Measurements from ENCODE around the gene PSMA5.
"Not testable (repeated sequence)": the region's sequence is repeated elsewhere in the genome, so short reads cannot be mapped to it uniquely, and the experiment has no call there.

PSMA5 gene

DNA sequence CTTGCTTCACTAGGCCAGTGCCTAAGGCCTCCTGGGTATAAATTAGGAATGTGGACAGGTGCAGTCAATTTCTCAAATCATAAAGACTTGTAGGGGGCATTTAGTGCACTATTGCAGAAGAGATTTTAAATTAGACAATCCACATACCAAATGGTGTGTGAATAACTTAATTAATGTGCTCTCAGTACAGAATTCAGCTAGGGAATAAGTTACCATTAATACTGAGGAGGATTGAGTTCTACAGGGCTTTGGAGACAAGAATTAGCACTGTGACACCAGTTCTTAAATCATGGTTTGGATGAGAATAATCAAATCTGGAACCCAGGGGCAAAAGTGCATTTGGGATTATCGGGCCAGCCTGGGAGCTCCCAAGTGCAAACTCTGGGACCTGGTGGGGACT is 41.8 kb upstream of the PSMA5 start:
- TF ChIP-seq, protein P1, sequence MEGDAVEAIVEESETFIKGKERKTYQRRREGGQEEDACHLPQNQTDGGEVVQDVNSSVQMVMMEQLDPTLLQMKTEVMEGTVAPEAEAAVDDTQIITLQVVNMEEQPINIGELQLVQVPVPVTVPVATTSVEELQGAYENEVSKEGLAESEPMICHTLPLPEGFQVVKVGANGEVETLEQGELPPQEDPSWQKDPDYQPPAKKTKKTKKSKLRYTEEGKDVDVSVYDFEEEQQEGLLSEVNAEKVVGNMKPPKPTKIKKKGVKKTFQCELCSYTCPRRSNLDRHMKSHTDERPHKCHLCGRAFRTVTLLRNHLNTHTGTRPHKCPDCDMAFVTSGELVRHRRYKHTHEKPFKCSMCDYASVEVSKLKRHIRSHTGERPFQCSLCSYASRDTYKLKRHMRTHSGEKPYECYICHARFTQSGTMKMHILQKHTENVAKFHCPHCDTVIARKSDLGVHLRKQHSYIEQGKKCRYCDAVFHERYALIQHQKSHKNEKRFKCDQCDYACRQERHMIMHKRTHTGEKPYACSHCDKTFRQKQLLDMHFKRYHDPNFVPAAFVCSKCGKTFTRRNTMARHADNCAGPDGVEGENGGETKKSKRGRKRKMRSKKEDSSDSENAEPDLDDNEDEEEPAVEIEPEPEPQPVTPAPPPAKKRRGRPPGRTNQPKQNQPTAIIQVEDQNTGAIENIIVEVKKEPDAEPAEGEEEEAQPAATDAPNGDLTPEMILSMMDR (conservative IDR thresholded peaks at IDR 0.05), result no peak
- no peak overlapping the region for H3K27ac ChIP-seq

DNA sequence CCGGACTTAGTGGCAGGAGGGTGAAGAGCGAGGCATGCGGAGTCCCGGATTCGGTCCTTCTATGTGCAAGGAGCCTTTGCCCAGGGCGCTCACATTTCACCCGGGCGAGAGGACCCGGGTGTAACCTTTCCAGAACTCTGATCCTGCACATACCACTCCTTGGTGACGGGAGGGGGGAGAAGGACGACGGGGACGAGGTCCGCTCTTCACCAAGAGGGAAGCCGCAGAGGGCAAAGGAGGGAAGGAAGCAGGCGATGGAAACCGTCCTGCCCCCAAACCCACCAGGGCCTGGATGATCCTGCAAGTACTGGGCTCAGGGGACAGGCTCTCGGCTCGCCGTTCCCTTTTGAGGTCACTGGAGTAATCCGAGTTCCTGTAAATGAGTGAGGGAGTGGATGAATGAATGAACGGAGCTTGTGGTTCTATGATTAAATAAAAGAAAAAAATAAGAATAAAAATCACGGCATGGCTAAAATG is 41.1 kb upstream of the PSMA5 start:
- H3K27ac ChIP-seq, result no peak overlapping the region

DNA sequence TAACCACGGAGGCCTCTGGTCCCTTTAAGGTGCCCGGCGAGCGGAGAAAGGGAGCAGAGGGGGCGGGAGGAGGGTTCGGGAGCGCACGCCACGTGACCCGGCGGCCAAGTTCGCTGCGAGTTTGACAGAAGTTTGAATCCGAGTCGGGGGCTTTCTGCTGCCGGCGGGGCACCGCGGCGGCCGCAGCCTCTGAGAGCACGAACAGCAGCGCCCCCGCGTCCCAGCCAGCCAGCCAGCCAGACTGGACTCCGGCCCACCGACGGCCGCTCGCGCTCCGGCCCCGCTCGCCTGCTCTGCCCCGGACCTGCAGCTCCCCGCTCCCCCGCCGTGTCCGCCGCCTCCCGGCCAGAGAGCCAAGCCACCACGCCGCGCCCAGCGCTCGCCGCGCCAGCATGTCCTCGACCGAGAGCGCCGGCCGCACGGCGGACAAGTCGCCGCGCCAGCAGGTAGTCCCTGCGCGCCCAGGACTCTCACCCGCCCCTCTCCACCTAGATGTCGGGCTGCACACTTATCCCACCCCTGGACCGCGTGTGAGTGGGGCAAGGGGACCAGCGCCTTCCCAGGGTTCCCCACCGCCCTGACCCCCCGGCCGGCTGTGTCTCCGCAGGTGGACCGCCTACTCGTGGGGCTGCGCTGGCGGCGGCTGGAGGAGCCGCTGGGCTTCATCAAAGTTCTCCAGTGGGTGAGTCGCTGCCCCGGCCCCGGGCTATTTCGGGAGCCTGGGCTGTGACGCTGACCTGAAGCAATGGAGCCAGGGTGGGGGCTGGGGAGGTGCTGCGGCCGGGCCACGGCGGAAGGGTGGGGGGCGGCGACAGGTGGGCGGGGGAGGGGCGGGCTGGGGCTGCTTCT is 40.4 kb upstream of the PSMA5 start, which contains the start of gene SYPL2:
Gene SYPL2 (plus strand): TSS at position 95 of the 849 bp plus-strand sequence. CDS start 298 bp downstream, at position 393.
- TF ChIP-seq, protein P1 (conservative IDR thresholded peaks at IDR 0.05), result no peak
- no peak within 1 kb of the TSS for H3K27ac ChIP-seq

More for the DNA sequence above, 41.1 kb upstream of the PSMA5 start:
- TF ChIP-seq, protein P1 (conservative IDR thresholded peaks at IDR 0.05), result no peak

DNA sequence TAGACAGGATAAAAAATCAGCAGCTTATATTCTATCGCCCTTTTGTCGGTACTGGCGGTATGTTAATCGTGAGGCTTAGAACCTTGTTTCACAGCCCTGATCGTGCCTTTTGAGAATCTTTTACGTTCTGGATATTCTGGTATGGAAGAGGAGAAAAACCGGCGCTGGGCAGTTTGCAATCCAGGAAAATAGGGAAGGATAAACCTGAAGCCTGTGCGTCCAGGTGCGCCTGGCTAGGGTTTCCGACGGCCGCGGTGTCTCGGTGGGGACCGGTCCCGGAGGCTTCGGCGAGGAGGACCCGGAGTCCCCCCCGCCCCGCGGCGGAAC is 39.8 kb upstream of the PSMA5 start:
- TF ChIP-seq, protein P1 (conservative IDR thresholded peaks at IDR 0.05), result no peak
- no peak overlapping the region for H3K27ac ChIP-seq

DNA sequence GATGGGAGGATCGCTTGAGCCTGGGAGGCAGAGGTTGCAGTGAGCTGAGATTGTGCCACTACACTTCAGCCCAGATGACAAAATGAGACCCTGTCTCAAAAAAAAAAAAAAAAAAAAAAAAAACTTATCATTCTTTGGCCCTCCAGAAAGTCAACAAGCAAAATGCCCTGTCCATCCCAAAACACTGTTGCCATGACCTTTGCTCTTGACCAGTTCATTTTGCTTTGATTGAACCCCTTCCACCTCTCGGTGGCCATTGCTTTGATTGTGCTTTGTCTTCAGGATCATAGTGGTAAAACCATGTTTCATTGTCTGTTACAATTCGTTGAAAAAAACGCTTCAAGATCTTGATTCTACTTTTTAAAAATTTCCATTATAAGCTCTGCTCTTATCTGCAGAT is 31.6 kb upstream of the PSMA5 start:
- TF ChIP-seq, protein P1 (conservative IDR thresholded peaks at IDR 0.05), result no peak
- no peak overlapping the region for H3K27ac ChIP-seq

DNA sequence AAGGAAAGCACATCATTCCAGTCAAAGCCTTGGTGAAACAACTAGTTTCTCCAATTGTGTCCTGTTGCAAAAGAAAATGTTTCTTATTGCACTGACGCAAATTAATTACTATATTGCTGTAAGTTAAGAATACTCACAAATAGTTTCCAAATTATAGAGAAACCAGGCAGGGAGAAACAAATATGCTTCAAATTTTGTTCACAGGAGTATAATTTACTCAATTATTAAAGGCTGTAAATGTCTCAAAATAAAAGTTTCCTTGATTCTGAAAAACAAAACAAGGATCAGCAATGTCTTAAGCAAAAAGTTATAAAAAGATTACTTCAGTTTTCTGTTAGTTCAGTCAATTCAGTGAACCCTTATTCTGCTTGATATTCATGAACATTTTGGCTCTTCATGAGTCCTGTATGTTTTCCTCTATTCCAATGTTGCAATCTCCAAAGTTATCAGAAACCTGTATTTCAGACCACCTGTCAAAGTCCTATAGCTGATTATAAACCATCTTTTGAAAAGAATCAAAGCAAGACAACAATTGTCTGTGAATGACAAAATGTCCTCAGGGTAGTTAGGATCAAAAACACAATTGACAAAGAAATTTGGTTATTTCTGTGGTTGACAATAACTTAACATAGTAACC is 28.4 kb upstream of the PSMA5 start:
- H3K27ac ChIP-seq, result no peak overlapping the region
- TF ChIP-seq, protein P1 (conservative IDR thresholded peaks at IDR 0.05), result no peak

DNA sequence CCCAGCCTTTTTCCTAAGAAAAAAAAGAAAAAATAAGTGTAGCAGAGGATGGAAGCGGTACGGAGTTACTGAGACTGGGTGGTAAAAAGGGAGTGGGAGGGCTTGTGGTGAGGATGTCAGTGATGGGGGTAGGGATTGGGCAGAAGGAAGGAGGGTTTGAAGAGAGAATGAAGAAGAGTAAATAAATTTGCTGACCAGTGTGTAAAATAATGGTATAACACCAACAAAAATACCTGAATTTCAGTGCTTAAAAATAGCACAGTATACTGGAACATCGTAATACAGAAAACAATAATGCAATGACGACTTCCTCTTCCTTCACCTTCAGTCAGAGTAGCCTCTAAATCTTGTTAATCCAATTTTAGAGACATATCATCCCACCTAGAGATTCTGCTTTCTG is 21.3 kb upstream of the PSMA5 start:
- TF ChIP-seq, protein P1 (conservative IDR thresholded peaks at IDR 0.05), result no peak
- no peak overlapping the region for H3K27ac ChIP-seq

DNA sequence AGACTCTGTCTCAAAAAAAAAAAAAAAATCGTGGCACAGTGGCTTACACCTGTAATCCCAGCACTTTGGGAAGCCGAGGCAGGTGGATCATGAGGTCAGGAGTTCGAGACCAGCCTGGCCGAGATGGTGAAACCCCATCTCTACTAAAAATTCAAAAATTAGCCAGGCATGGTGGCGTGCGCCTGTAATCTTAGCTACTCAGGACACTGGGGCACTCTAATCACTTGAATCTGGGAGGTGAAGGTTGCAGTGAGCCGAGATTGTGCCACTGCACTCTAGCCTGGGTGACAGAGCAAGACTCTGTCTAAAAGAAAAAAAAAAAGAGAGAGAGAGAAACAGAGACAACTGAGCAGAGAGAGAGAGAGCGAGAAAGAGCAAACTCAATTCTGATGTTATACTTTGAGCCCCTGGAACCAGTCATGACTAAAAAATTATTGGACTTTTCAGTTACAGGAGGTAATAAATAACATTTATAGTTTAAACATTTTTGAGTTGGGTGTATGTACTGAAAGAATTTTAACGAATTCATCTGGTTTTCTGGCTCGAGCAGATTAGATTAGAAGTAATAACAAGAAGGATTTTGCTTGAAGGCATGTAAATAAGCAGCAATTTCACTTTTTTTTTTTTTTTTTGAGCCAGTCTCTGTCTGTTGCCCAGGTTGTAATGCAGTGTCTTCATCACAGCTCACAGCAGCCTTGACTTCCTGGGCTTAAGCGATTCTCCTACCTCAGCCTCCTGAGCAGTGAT is 19.9 kb upstream of the PSMA5 start:
- not testable (repeated sequence) for H3K27ac ChIP-seq

Measured in VCaP (cell line).